Thoracic aorta (tissue), 2 donors: ENCODE results near the gene AREL1. TPM values are rescaled to one million over a fixed set of nuclear protein-coding genes. Genes with fewer than 3 reads are reported as not detected.

Experiments
- ATAC-seq: fragments of 150-250 bp; one replicate; pipeline ENCODE4 v1.8.0; 2017; ENCODE audit warnings: low read depth; ENCODE audit not compliant: insufficient number of reproducible peaks, low FRiP score
- DNase-seq: peaks from one replicate; pipeline ENCODE4 v3.0.0-alpha.2; 2020; ENCODE audit warnings: low spot score
- H3K27ac ChIP-seq, 2 donors: fragments of 200-600 bp; sonication (generic); 1 replicate in 1 of 2; 2 replicates in 1 of 2; pipeline ENCODE4 v1.5.1; 2016; ENCODE audit warnings: mild to moderate bottlenecking in 2 of 2, moderate library complexity in 2 of 2
- H3K27me3 ChIP-seq: fragments of 200-600 bp; sonication (generic); replicated peaks from 2 replicates; pipeline ENCODE4 v1.6.0; 2016; ENCODE audit warnings: mild to moderate bottlenecking; ENCODE audit not compliant: insufficient read depth
- H3K36me3 ChIP-seq: fragments of 200-600 bp; sonication (generic); one replicate; pipeline ENCODE4 v1.5.1; 2016
- H3K4me1 ChIP-seq, 2 donors: fragments of 200-600 bp; sonication (generic); 1 replicate in 1 of 2; 2 replicates in 1 of 2; pipeline versions ENCODE4 v1.5.1 to v1.6.0; 2016; ENCODE audit warnings: low read depth in 2 of 2, mild to moderate bottlenecking in 1 of 2; ENCODE audit not compliant: control insufficient read depth in 1 of 2
- H3K4me3 ChIP-seq: fragments of 200-600 bp; sonication (generic); 2 replicates; pipeline ENCODE4 v1.5.1; 2016; ENCODE audit warnings: mild to moderate bottlenecking
- H3K9me3 ChIP-seq: fragments of 200-600 bp; sonication (generic); 2 replicates; pipeline ENCODE4 v1.5.1; 2016
- total RNA-seq, 2 donors: library from RNA; depleted of rRNA; stranded (reverse); fragments of >200 nt; gene quantifications; one replicate each; pipeline versions ENCODE4 v1.1.0 to v1.2.3, GENCODE V29; 2016
- TF ChIP-seq, protein P1 (sequence below): fragments of 200-600 bp; sonication (generic); IDR thresholded peaks from one replicate; pipeline ENCODE4 v1.5.1; 2019; ENCODE audit warnings: antibody characterized with exemption

AREL1 gene
- total RNA-seq, 2 donors from 2014 or later: 29.6 to 51.4 TPM

DNA sequence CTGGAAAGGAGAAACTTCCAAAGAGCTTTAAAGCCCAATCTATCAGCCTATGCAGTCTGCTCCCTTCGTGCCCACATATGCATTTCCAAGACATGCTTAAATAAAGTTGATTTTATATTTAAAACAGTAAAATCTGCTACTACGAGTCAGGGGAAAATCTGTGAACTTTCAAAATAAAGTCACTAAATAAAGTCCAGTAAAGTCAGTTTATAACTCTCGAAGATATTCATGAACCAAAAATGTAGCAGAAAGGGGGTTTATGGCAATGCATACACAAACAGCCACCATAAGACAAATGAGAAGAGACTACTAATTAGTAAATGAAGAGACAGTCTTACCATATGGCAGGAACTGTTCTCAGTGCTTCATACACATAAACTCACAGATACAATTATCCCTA is 19.7 kb downstream of the AREL1 start:
- Histone ChIP-seq H3K27me3 (no peaks in the 10 kb centered on the region), H3K4me1 (peaks cover 23 to 46% of the 10 kb centered on the region in 2 donors), H3K36me3 (no peaks in the 10 kb centered on the region), H3K9me3 (no peaks in the 10 kb centered on the region), H3K4me3 (no peak overlapping the region), H3K27ac (peak overlapping the region in 1 of 2 donors; percentile 56)
- DNase-seq (no peak), ATAC-seq (no peak)
- TF ChIP-seq, protein P1, sequence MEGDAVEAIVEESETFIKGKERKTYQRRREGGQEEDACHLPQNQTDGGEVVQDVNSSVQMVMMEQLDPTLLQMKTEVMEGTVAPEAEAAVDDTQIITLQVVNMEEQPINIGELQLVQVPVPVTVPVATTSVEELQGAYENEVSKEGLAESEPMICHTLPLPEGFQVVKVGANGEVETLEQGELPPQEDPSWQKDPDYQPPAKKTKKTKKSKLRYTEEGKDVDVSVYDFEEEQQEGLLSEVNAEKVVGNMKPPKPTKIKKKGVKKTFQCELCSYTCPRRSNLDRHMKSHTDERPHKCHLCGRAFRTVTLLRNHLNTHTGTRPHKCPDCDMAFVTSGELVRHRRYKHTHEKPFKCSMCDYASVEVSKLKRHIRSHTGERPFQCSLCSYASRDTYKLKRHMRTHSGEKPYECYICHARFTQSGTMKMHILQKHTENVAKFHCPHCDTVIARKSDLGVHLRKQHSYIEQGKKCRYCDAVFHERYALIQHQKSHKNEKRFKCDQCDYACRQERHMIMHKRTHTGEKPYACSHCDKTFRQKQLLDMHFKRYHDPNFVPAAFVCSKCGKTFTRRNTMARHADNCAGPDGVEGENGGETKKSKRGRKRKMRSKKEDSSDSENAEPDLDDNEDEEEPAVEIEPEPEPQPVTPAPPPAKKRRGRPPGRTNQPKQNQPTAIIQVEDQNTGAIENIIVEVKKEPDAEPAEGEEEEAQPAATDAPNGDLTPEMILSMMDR: no peak

DNA sequence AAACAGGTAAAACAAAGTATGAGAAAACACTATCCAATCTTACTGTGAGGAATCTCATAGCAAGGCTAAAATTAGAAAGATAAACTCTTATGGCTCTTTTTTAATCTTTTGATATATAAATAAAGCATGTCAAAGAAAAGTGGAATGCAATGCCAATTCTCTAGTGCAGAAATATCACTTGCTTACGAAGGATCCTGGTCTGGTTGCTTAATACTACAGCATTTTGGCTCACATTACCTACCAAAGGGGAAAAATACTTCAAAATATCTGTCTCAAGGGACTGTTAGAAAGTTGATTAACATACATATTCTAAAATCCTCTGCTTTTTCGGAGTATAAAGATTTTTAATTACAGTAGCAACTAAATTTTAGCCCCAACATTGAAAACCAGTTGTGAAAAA is 21.4 kb downstream of the AREL1 start:
- DNase-seq (no peak), ATAC-seq (no peak)
- H3K4me3 ChIP-seq: peak overlapping the region; percentile 5
- H3K27me3 ChIP-seq: no peaks in the 10 kb centered on the region
- H3K9me3 ChIP-seq: no peaks in the 10 kb centered on the region
- H3K4me1 ChIP-seq: peaks cover 23 to 44% of the 10 kb centered on the region in 2 donors
- peak overlapping the region; percentile 40 to 56 for H3K27ac ChIP-seq
- TF ChIP-seq, protein P1: no peak
- peaks cover 7% of the 10 kb centered on the region for H3K36me3 ChIP-seq

DNA sequence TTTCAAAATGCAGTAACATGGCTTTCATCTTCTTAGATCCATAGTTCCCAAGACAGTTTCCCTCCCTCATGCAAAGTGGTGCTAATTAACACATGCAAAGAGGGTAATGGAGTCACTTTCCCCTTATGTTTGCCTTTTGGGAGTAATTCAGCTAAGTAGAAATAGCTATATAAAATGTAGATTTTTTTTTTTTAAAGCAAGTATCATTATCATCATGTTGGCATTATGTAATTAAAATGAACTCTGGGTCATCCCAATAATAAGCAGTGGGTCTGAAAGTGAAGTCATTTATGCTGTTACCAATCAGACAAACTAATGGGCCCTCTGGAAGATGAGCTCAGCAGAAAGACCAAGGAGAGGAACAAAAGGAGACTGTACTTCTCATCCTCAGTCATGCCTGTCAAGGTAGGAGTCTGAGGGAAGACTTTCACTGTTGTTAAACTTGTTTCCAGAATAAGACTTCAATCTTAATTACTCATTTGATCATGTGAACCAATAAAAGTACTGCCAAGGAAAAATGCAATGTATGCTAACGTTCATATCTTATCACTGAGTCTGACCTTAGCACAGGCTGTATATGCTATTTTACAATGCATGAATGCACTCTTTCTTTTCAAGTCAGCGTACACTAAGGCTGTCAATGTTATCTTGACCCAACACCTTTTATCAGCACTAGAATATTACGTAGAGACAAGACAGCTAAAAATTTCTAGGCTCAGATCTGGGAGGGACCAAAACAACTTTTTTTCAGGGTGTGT is 26.8 kb downstream of the AREL1 start:
- H3K4me1 ChIP-seq: peaks cover 8 to 12% of the 10 kb centered on the region in 2 donors
- no peaks in the 10 kb centered on the region for H3K27me3 ChIP-seq
- H3K27ac ChIP-seq: no peak overlapping the region
- H3K36me3 ChIP-seq: peaks cover 22% of the 10 kb centered on the region
- ATAC-seq: no peak
- TF ChIP-seq, protein P1: no peak
- H3K4me3 ChIP-seq: no peak overlapping the region
- no peaks in the 10 kb centered on the region for H3K9me3 ChIP-seq
- no peak for DNase-seq

DNA sequence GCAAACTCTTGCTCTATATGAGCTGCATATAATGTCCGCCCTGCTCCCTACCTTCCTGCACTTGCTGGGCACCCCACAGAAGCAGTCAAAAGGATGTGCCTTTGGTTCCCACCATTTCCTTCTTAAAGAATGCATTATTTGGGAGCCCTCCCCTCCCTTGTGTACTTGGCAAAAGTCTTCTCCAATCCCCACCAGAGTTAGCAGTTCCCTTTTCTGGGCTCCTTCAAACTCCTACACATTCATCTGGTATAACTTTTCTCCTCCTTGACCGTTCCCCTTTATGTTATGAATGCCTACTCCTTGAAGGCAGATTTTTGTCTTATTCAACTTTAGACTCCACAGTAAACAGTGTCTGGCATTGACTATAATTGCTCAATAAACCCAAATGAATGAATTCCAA is 27.8 kb downstream of the AREL1 start:
- no peak for DNase-seq
- Histone ChIP-seq H3K27me3 (no peaks in the 10 kb centered on the region), H3K4me3 (no peak overlapping the region), H3K36me3 (peaks cover 29% of the 10 kb centered on the region), H3K4me1 (peaks cover 0 to 1% of the 10 kb centered on the region in 2 donors), H3K9me3 (no peaks in the 10 kb centered on the region), H3K27ac (no peak overlapping the region)
- ATAC-seq: no peak
- TF ChIP-seq, protein P1: no peak

DNA sequence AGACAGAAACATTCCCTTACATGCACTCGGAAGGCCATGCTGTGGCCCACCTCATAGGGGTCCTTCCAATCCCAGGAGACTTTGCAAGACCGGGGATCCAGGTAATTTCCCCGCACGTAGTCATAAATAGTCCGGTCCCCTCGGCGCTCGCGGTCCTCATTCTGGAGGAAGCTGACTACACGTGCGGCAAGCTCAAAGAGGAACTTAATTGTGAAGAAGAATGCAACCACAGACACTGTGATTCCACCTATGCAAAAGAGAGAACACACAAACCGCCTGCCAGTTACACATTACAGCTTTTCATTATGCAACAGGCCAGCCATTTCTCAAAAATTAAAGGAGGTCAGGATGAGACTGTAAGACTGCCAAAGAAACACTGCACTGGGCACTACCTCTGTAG is 28.4 kb downstream of the AREL1 start:
- H3K36me3 ChIP-seq: peaks cover 29% of the 10 kb centered on the region
- no peaks in the 10 kb centered on the region for H3K4me1 ChIP-seq
- H3K27me3 ChIP-seq: no peaks in the 10 kb centered on the region
- DNase-seq (no peak), ATAC-seq (no peak)
- TF ChIP-seq, protein P1: no peak
- H3K9me3 ChIP-seq: no peaks in the 10 kb centered on the region
- no peak overlapping the region for H3K27ac ChIP-seq
- H3K4me3 ChIP-seq: no peak overlapping the region
